ENCODE results near the gene OR52R1. TPM values are rescaled to one million over a fixed set of nuclear protein-coding genes. Genes with fewer than 3 reads are reported as not detected.

Gene OR52R1
- total and polyA plus RNA-seq, 2 donors (not counting 1 experiment from before 2014, with no cell fraction given), result not detected

DNA sequence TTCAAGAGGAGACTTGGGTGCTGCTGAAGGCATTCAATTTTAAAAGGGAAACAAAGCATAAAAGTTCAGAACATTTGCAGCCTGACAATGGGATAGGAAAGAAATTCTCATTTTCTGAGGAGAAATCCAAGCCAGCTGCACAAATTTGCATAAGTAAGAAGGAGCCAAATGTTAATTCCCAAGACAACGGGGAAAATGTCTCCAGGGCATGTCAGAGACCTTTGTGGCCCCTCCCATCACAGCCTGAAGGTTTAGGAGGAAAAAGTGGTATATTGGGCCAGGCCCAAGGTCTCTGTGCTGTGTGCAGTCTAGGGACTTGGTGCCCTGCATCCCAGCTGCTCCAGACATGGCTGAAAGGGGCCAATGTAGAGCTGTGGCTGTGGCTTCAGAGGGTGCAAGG is 21.7 kb downstream of the OR52R1 start:
- Histone ChIP-seq H2AFZ (ENCODE audit: insufficient read depth, low read depth, low read length, poor library complexity, severe bottlenecking) (no peak overlapping the region), H3K27ac (ENCODE audit: low read length in 2 of 2) (no peak overlapping the region), H3K79me2 (ENCODE audit: control insufficient read depth, insufficient read depth, low read length) (no peaks in the 10 kb centered on the region), H4K20me1 (ENCODE audit: control insufficient read depth, insufficient read depth, low read length, poor library complexity, severe bottlenecking) (no peaks in the 10 kb centered on the region), H3K4me3 (ENCODE audit: control extremely low read depth in 1 of 5, extremely low read depth in 1 of 5, insufficient read depth in 1 of 5, low read depth in 2 of 5, low read length in 4 of 5) (no peak overlapping the region), H3K4me1 (ENCODE audit: control insufficient read depth in 2 of 2, insufficient read depth in 2 of 2, low read length in 2 of 2) (no peaks in the 10 kb centered on the region), H3K27me3 (replicated peaks in 1 of 4; ENCODE audit: control extremely low read depth in 1 of 4, control insufficient read depth in 3 of 4, insufficient read depth in 4 of 4, low read length in 3 of 4) (no peaks in the 10 kb centered on the region), H3K36me3 (replicated peaks in 1 of 2; ENCODE audit: control extremely low read depth in 1 of 2, control insufficient read depth in 1 of 2, extremely low read depth in 1 of 2, insufficient read depth in 2 of 2, low read length in 1 of 2) (no peaks in the 10 kb centered on the region), H3K9ac (ENCODE audit: low read length) (no peak overlapping the region), H3K4me2 (replicated peaks; ENCODE audit: low read depth, low read length, poor library complexity, severe bottlenecking) (no peak overlapping the region), H3K9me3 (ENCODE audit: control extremely low read depth in 1 of 3, control insufficient read depth in 2 of 3, insufficient read depth in 1 of 3, low read length in 2 of 3) (no peaks in the 10 kb centered on the region)
- H3K9me3 Mint-ChIP-seq (ENCODE audit: insufficient read depth), result peaks cover 2% of the 10 kb centered on the region
- ChIA-PET POLR2A (no interaction called here), CTCF (no interaction called here)
- no peak overlapping the region for H3K4me3 Mint-ChIP-seq
- H3K27ac Mint-ChIP-seq, result no peak overlapping the region
- DNase-seq (no peak), ATAC-seq (ENCODE audit: low read depth) (no peak)
- intact Hi-C loops (cut with micrococcal nuclease), result no loop called here
- TF ChIP-seq, protein P1, sequence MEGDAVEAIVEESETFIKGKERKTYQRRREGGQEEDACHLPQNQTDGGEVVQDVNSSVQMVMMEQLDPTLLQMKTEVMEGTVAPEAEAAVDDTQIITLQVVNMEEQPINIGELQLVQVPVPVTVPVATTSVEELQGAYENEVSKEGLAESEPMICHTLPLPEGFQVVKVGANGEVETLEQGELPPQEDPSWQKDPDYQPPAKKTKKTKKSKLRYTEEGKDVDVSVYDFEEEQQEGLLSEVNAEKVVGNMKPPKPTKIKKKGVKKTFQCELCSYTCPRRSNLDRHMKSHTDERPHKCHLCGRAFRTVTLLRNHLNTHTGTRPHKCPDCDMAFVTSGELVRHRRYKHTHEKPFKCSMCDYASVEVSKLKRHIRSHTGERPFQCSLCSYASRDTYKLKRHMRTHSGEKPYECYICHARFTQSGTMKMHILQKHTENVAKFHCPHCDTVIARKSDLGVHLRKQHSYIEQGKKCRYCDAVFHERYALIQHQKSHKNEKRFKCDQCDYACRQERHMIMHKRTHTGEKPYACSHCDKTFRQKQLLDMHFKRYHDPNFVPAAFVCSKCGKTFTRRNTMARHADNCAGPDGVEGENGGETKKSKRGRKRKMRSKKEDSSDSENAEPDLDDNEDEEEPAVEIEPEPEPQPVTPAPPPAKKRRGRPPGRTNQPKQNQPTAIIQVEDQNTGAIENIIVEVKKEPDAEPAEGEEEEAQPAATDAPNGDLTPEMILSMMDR (IDR thresholded peaks at IDR 0.05), result no peak
- no peak for TF ChIP-seq EZH2 (IDR thresholded peaks at IDR 0.05; ENCODE audit: borderline replicate concordance, insufficient read depth, low read depth, low read length, poor library complexity, severe bottlenecking)
- peaks cover 3% of the 10 kb centered on the region for H3K27me3 Mint-ChIP-seq
- no CpG with 5 or more reads among the region's 1 CpG for WGBS (ENCODE audit: insufficient coverage)
- H3K4me1 Mint-ChIP-seq, result no peaks in the 10 kb centered on the region

DNA sequence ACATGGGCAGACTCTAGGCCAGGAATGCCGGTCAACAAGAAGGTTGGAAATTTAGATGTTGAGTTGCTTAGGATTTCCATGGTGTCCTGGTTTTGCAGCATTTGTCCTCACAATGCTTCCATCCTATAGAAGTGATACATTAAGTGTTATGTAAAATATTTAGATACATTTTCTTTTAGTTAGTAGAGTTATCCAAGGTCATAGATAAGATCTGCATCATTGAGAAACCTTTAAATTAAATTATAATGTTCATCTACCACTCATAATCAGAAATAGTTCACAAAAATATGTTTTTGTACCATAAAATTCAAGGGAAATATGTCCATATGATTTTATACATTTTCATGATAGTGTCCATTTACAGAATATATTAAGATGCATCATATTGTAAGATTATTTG is 34.3 kb downstream of the OR52R1 start, which contains the start of gene OR51F1:
OR51F1 (minus strand) TSS at position 101 of the 400 bp plus-strand sequence; CDS start at position 101, 0 bp downstream.
- intact Hi-C loops (cut with micrococcal nuclease), result no loop called here
- no peak within 1 kb of the TSS for H3K27ac Mint-ChIP-seq
- H3K4me1 ChIP-seq (ENCODE audit: control insufficient read depth in 2 of 2, insufficient read depth in 2 of 2, low read length in 2 of 2), result no peaks in the 10 kb centered on the region
- no peaks in the 10 kb centered on the region for H3K36me3 ChIP-seq (replicated peaks in 1 of 2; ENCODE audit: control extremely low read depth in 1 of 2, control insufficient read depth in 1 of 2, extremely low read depth in 1 of 2, insufficient read depth in 2 of 2, low read length in 1 of 2)
- no peaks in the 10 kb centered on the region for H3K4me1 Mint-ChIP-seq
- H3K79me2 ChIP-seq (ENCODE audit: control insufficient read depth, insufficient read depth, low read length), result no peaks in the 10 kb centered on the region
- POLR2A ChIA-PET, result no interaction called here
- no peaks in the 10 kb centered on the region for H3K27me3 Mint-ChIP-seq
- no peak for ATAC-seq (ENCODE audit: low read depth)
- H3K9me3 ChIP-seq (ENCODE audit: control extremely low read depth in 1 of 3, control insufficient read depth in 2 of 3, insufficient read depth in 1 of 3, low read length in 2 of 3), result no peaks in the 10 kb centered on the region
- no peaks in the 10 kb centered on the region for H3K27me3 ChIP-seq (replicated peaks in 1 of 4; ENCODE audit: control extremely low read depth in 1 of 4, control insufficient read depth in 3 of 4, insufficient read depth in 4 of 4, low read length in 3 of 4)
- CTCF ChIA-PET, result no interaction called here
- TF ChIP-seq, protein P1 (IDR thresholded peaks at IDR 0.05), result no peak
- TF ChIP-seq EZH2 (IDR thresholded peaks at IDR 0.05; ENCODE audit: borderline replicate concordance, insufficient read depth, low read depth, low read length, poor library complexity, severe bottlenecking), result no peak
- H3K9me3 Mint-ChIP-seq (ENCODE audit: insufficient read depth), result no peaks in the 10 kb centered on the region
- no peak within 1 kb of the TSS for H3K4me3 Mint-ChIP-seq
- 100% methylated on average over 1 of the region's 1 CpG for WGBS (ENCODE audit: insufficient coverage)
- DNase-seq, result no peak
- H3K9ac ChIP-seq (ENCODE audit: low read length), result no peak within 1 kb of the TSS
- no peak within 1 kb of the TSS for H3K4me2 ChIP-seq (replicated peaks; ENCODE audit: low read depth, low read length, poor library complexity, severe bottlenecking)
- H2AFZ ChIP-seq (ENCODE audit: insufficient read depth, low read depth, low read length, poor library complexity, severe bottlenecking), result no peak within 1 kb of the TSS
- no peak within 1 kb of the TSS for H3K27ac ChIP-seq (ENCODE audit: low read length in 2 of 2)
- H4K20me1 ChIP-seq (ENCODE audit: control insufficient read depth, insufficient read depth, low read length, poor library complexity, severe bottlenecking), result no peaks in the 10 kb centered on the region
- H3K4me3 ChIP-seq (ENCODE audit: control extremely low read depth in 1 of 5, extremely low read depth in 1 of 5, insufficient read depth in 1 of 5, low read depth in 2 of 5, low read length in 4 of 5), result no peak within 1 kb of the TSS
